A673 (cell line): Measurements from ENCODE around the gene MRPL10.

Experiments used
- CTCF ChIP-seq: fragments of 300-800, 200-600 bp; sonication (generic); conservative IDR thresholded peaks from 2 replicates; pipeline ENCODE4 v1.5.1; 2017; ENCODE audit warnings: low read depth, mild to moderate bottlenecking, antibody characterized with exemption, low read length, moderate library complexity, mixed read lengths
- EZH2 ChIP-seq: fragments of 200-600 bp; sonication (generic); IDR thresholded peaks from 2 replicates; pipeline ENCODE4 v1.6.1; 2017; ENCODE audit warnings: borderline replicate concordance, low read depth, mild to moderate bottlenecking, mixed read lengths, antibody characterized with exemption, low read length; ENCODE audit not compliant: poor library complexity, severe bottlenecking

DNA sequence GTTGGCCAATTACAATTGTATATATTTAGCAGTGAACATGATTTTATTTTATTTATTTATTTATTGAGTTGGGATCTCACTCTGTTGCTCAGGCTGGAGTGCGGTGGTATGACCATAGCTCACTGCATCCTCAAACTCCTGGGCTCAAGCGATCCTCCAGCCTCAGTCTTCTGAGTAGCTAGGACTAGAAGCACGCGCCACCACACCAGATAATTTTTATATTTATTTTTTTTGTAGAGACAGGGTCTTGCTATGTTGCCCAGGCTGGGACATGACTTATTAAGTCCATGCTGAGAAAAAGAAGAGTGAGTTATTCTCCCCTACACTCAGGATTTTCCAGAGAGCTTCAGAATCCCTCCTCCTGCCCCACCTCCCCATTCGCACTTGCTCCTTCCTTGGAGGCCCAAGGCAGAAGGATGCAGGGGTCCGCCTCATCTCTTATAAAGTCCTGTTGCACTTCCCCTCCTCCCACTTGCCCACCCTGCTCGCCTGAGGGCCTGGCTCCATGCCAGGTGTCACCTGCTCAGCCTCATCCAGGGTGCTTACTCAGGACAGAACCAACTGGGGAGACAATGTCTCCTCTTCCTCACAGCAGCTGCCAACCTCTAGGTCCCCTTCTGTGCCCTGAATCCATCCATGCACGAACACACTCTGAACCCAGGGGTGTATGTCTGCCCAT is 48.6 kb upstream of the MRPL10 start:
- TF ChIP-seq CTCF: no peak
- no peak for TF ChIP-seq EZH2
